Subcutaneous adipose tissue (tissue), 4 donors: ENCODE data around the gene ADAP1. TPM values are rescaled to one million over a fixed set of nuclear protein-coding genes. Genes with fewer than 3 reads are reported as not detected.

ENCODE experiments used
- CTCF ChIP-seq: fragments of 450-650 bp; IDR thresholded peaks from one replicate; pipeline ENCODE4 v1.5.1; 2016; ENCODE audit warnings: low read depth, mild to moderate bottlenecking, control low read depth, antibody characterized with exemption, moderate library complexity
- total RNA-seq, 4 donors: library from RNA; depleted of rRNA; stranded (reverse); fragments of >200 nt; gene quantifications; one replicate each; pipeline ENCODE4 v1.1.0, GENCODE V29; 2016

Gene ADAP1
- total RNA-seq, 4 donors from 2014 or later, result 8.9 to 12.4 (median 10.2) TPM

GRCh38 chr7:877312-878232 is 76.9 kb downstream of the ADAP1 start:
- no peak for TF ChIP-seq CTCF

- TF ChIP-seq CTCF, result no peak
Observed at GRCh38 chr7:876972-877311, 77.5 kb downstream of the ADAP1 start.

GRCh38 chr7:876077-876971 is 78.2 kb downstream of the ADAP1 start, which contains the start of gene GET4:
Gene GET4, plus strand, starts transcription at chr7:876554. Its CDS starts 92 bp downstream, at chr7:876646.
- TF ChIP-seq CTCF, result no peak

- TF ChIP-seq CTCF, result no peak
Observed at GRCh38 chr7:875476-876076, 78.9 kb downstream of the ADAP1 start.

- TF ChIP-seq CTCF, result no peak
Observed at GRCh38 chr7:875051-875450, 79.4 kb downstream of the ADAP1 start.

GRCh38 chr7:874031-874749 is 80.3 kb downstream of the ADAP1 start:
- no peak for TF ChIP-seq CTCF
